IMR-90 (cell line): Measurements from ENCODE around the gene CHRD. TPM values are rescaled to one million over a fixed set of nuclear protein-coding genes. Genes with fewer than 3 reads are reported as not detected.

Experiments used
- ATAC-seq: fragments of 200-7000 bp; cut with Tn5 transposase; 2 replicates; pipeline ENCODE4 v1.9.1; 2020; ENCODE audit warnings: low read depth, mild to moderate bottlenecking, moderate library complexity
- BruUV-seq: library from RNA; stranded (reverse); fragments of 400-500 nt; replicated peaks from 2 replicates; lab custom pipeline; 2021; lab: Mats Ljungman, UMichigan
- CTCF ChIA-PET: fragments of 300-600 bp; formaldehyde crosslinking; extraction: SDS; loops from one replicate; lab custom pipeline; 2021; ENCODE audit warnings: antibody characterized with exemption; lab: Yijun Ruan, JAX
- POLR2A ChIA-PET: fragments of 300-600 bp; sonication (Branson Sonifier 250); formaldehyde crosslinking; loops from one replicate; lab custom pipeline; 2022; ENCODE audit warnings: antibody characterized with exemption; ENCODE audit not compliant: unreplicated experiment; lab: Charles Lee
- DNase-seq: peaks from one replicate; pipeline ENCODE4 v3.0.0; 2013
- H2AFZ ChIP-seq: replicated peaks from 2 replicates; pipeline ENCODE3; 2013; ENCODE audit warnings: low read length, mild to moderate bottlenecking; ENCODE audit not compliant: poor library complexity
- H2AK5ac ChIP-seq: 2 replicates; pipeline ENCODE4 v1.6.1; 2013; ENCODE audit warnings: low read depth, low read length, inconsistent platforms
- H2AK9ac ChIP-seq: replicated peaks from 2 replicates; pipeline ENCODE3; 2013; ENCODE audit warnings: mild to moderate bottlenecking, low read depth, low read length, moderate library complexity; ENCODE audit not compliant: poor library complexity
- H2BK120ac ChIP-seq: 2 replicates; pipeline ENCODE4 v1.6.1; 2013; ENCODE audit warnings: low read depth, low read length, inconsistent platforms
- H2BK15ac ChIP-seq: 3 replicates; pipeline ENCODE4 v1.6.1; 2013; ENCODE audit warnings: low read depth, low read length, inconsistent platforms
- H2BK20ac ChIP-seq: 2 replicates; pipeline ENCODE4 v1.6.1; 2013; ENCODE audit warnings: low read depth, mild to moderate bottlenecking, inconsistent platforms, low read length, moderate library complexity
- H2BK5ac ChIP-seq: 2 replicates; pipeline ENCODE4 v1.6.1; 2013; ENCODE audit warnings: mild to moderate bottlenecking, low read depth, low read length, inconsistent platforms; ENCODE audit not compliant: poor library complexity, severe bottlenecking
- H3K14ac ChIP-seq: replicated peaks from 2 replicates; pipeline ENCODE4 v1.6.1; 2013; ENCODE audit warnings: low read depth, low read length, inconsistent platforms
- H3K18ac ChIP-seq: 2 replicates; pipeline ENCODE4 v1.6.1; 2013; ENCODE audit warnings: low read depth, low read length, control low read depth
- H3K23ac ChIP-seq: 2 replicates; pipeline ENCODE4 v1.6.1; 2013; ENCODE audit warnings: low read depth, low read length, inconsistent platforms
- H3K27ac ChIP-seq: 2 replicates; pipeline ENCODE4 v1.5.1; 2013; ENCODE audit warnings: mild to moderate bottlenecking, control low read depth, low read length; ENCODE audit not compliant: insufficient read depth
- H3K27me3 ChIP-seq: 2 replicates; pipeline ENCODE4 v1.6.1; 2013; ENCODE audit warnings: low read length; ENCODE audit not compliant: control insufficient read depth, insufficient read depth
- H3K36me3 ChIP-seq: 2 replicates; pipeline ENCODE4 v1.6.1; 2013; ENCODE audit warnings: low read length, mixed read lengths; ENCODE audit not compliant: control insufficient read depth, insufficient read depth
- H3K4ac ChIP-seq: 2 replicates; pipeline ENCODE4 v1.6.1; 2013; ENCODE audit warnings: low read depth, low read length, inconsistent platforms
- H3K4me1 ChIP-seq: 2 replicates; pipeline ENCODE4 v1.6.1; 2013; ENCODE audit warnings: low read length, mixed read lengths; ENCODE audit not compliant: control insufficient read depth, insufficient read depth
- H3K4me2 ChIP-seq: 2 replicates; pipeline ENCODE4 v1.6.1; 2013; ENCODE audit warnings: low read depth, mild to moderate bottlenecking, control low read depth, low read length, moderate library complexity
- H3K4me3 ChIP-seq: 2 replicates; pipeline ENCODE4 v1.5.1; 2013; ENCODE audit warnings: low read depth, mild to moderate bottlenecking, control low read depth, low read length, moderate library complexity; ENCODE audit not compliant: insufficient read depth
- H3K56ac ChIP-seq: 2 replicates; pipeline ENCODE4 v1.6.1; 2013; ENCODE audit warnings: low read length, inconsistent platforms; ENCODE audit not compliant: insufficient read depth; ENCODE audit errors: extremely low read depth
- H3K79me1 ChIP-seq, 2 experiments: 2 replicates each; pipeline ENCODE4 v1.6.1; 2013; ENCODE audit warnings: low read length in 2 of 2, inconsistent platforms in 1 of 2, low read depth in 1 of 2
- H3K9ac ChIP-seq: 2 replicates; pipeline ENCODE4 v1.6.1; 2013; ENCODE audit warnings: low read depth, low read length, control low read depth
- H3K9me1 ChIP-seq: 2 replicates; pipeline ENCODE4 v1.6.1; 2013; ENCODE audit warnings: low read length, inconsistent platforms; ENCODE audit not compliant: insufficient read depth
- H3K9me3 ChIP-seq: 2 replicates; pipeline ENCODE4 v1.6.1; 2013; ENCODE audit warnings: low read length; ENCODE audit not compliant: control insufficient read depth, insufficient read depth
- H4K20me1 ChIP-seq: 2 replicates; pipeline ENCODE4 v1.6.1; 2013; ENCODE audit warnings: low read length, inconsistent platforms; ENCODE audit not compliant: insufficient read depth
- H4K5ac ChIP-seq: 2 replicates; pipeline ENCODE4 v1.6.1; 2013; ENCODE audit warnings: mild to moderate bottlenecking, low read depth, low read length, control low read depth
- H4K8ac ChIP-seq, 2 experiments: 2 replicates each; pipeline ENCODE4 v1.6.1; 2013; ENCODE audit warnings: low read depth in 2 of 2, low read length in 2 of 2, control low read depth in 1 of 2, inconsistent platforms in 1 of 2
- H4K91ac ChIP-seq: 2 replicates; pipeline ENCODE4 v1.6.1; 2013; ENCODE audit warnings: low read depth, low read length, inconsistent platforms; ENCODE audit not compliant: insufficient read depth
- ELK1 ChIP-seq: fragments of 150-350 bp; IDR thresholded peaks from 2 replicates; pipeline ENCODE4 v1.6.1; 2016; ENCODE audit warnings: low read depth, mild to moderate bottlenecking, low read length, moderate library complexity, borderline replicate concordance
- RCOR1 ChIP-seq: IDR thresholded peaks from 2 replicates; pipeline ENCODE4 v1.6.1; 2012; ENCODE audit warnings: mild to moderate bottlenecking, low read length, improper control_type of control experiment; ENCODE audit not compliant: insufficient replicate concordance
- SMC3 ChIP-seq: fragments of 150-350 bp; IDR thresholded peaks from 2 replicates; pipeline ENCODE4 v1.6.1; 2016; ENCODE audit warnings: low read depth, mild to moderate bottlenecking, antibody characterized with exemption, low read length, moderate library complexity
- USF2 ChIP-seq: fragments of 150-350 bp; IDR thresholded peaks from 2 replicates; pipeline ENCODE4 v1.6.1; 2017; ENCODE audit warnings: mild to moderate bottlenecking, antibody characterized with exemption, low read length, low read depth
- WGBS, 2 experiments: methylation state at CpG; one replicate each; pipeline versions ENCODE4 v1.1.5 to v1.1.7; 2013; ENCODE audit warnings: missing lambda C conversion rate in 2 of 2; ENCODE audit not compliant: insufficient read length in 1 of 2; ENCODE audit errors: extremely low coverage in 2 of 2; 5-methylcytosine and 5-hydroxymethylcytosine counted together
- dilution Hi-C: fragments of 300-500 bp; cut with HindIII; formaldehyde crosslinking; loops from one replicate; pipeline ENCODE4 v1.14.3; 2018; ENCODE audit warnings: low sequenced_read_pairs; ENCODE audit not compliant: unreplicated experiment
- in situ Hi-C: fragments of 300-500 bp; cut with MboI; formaldehyde crosslinking; loops from 3 replicates; pipeline ENCODE4 v1.14.3; 2019; ENCODE audit warnings: low sequenced_read_pairs, inconsistent platforms, mixed read lengths
- intact Hi-C: fragments of 100-400 bp; cut with micrococcal nuclease; formaldehyde crosslinking; loops from 2 replicates; pipeline ENCODE4 v1.10.0; 2022
- polyA plus RNA-seq, 3 experiments: library from polyadenylated mRNA; depleted of rRNA; stranded (reverse); fragments of >200 nt; gene quantifications; 2 replicates each; pipeline ENCODE4 v1.2.3, GENCODE V29; 2012; ENCODE audit warnings: low replicate concordance in 1 of 3
- total RNA-seq: library from RNA; depleted of rRNA; stranded (reverse); fragments of >200 nt; gene quantifications from 2 replicates; pipeline ENCODE4 v1.2.3, GENCODE V29; 2012

CHRD gene
- total and polyA plus RNA-seq, 2 of the 4 experiments (the other 2 are of a cell fraction): under 0.01 to 0.09 TPM

GRCh38 chr3:184415203-184415490 is 35.3 kb downstream of the CHRD start:
- ChIA-PET CTCF (interaction anchor here (1.2 kb wide), 1 partner anchor 44 kb away, joined by 3 read pairs; no protein-coding TSS in a partner anchor), POLR2A (no interaction called here)
- no peak for DNase-seq
- peaks cover 3% of the 10 kb centered on the region; the same call in 1 of the 2 replicates for H3K9me3 ChIP-seq
- no peaks in the 10 kb centered on the region for H3K36me3 ChIP-seq
- BruUV-seq: no TSS peak
- no peak overlapping the region for H3K23ac ChIP-seq
- no peak overlapping the region for H3K27ac ChIP-seq
- H2AFZ ChIP-seq: no peak overlapping the region
- H4K8ac ChIP-seq: no peak overlapping the region
- no peaks in the 10 kb centered on the region for H4K20me1 ChIP-seq
- H2BK20ac ChIP-seq: no peak overlapping the region
- TF ChIP-seq RCOR1 (no peak), ELK1 (no peak), USF2 (no peak), SMC3 (no peak)
- H3K18ac ChIP-seq: no peak overlapping the region
- dilution Hi-C loops: no loop called here
- H4K91ac ChIP-seq: no peak overlapping the region
- no peak overlapping the region for H3K4me2 ChIP-seq
- in situ Hi-C loops: no loop called here
- no peak for ATAC-seq
- intact Hi-C loops: no loop called here
- WGBS, 2 experiments: no CpG with 5 or more reads among the region's 4 CpGs
- H2BK15ac ChIP-seq: no peak overlapping the region
- H2BK120ac ChIP-seq: no peak overlapping the region
- no peaks in the 10 kb centered on the region for H3K4me1 ChIP-seq
- H4K5ac ChIP-seq: no peak overlapping the region
- H2AK9ac ChIP-seq: no peak overlapping the region
- H3K14ac ChIP-seq: no peak overlapping the region
- H3K4me3 ChIP-seq: no peak overlapping the region
- H2AK5ac ChIP-seq: no peak overlapping the region
- no peak overlapping the region for H2BK5ac ChIP-seq
- peaks cover 25% of the 10 kb centered on the region for H3K27me3 ChIP-seq
- H3K9me1 ChIP-seq: no peaks in the 10 kb centered on the region
- no peak overlapping the region for H3K9ac ChIP-seq
- no peaks in the 10 kb centered on the region for H3K79me1 ChIP-seq
- H3K4ac ChIP-seq: no peak overlapping the region
- no peak overlapping the region for H3K56ac ChIP-seq
